ENCODE measurements around the gene POLE.

DNA sequence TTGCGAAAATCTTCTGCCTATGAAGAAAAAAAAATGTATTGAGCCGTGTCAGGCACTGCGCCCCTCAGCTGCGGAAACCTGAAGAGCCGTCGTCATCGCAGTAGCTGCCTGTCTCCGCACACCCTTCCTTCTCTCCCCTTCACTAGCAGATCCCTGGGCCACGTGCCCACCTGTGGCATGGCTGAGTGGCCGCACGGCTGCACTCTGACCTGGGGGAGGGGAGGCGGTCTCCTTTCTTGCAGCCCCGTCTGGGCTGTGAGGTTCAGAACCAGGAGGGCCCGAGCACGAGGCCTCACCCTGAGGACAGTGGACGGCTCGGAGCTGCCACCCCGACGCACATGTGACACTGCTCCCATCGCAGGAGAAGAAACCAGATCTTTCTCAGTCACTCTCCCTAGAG, 48.4 kb upstream of the POLE start:
- TF ChIP-seq, protein P1, sequence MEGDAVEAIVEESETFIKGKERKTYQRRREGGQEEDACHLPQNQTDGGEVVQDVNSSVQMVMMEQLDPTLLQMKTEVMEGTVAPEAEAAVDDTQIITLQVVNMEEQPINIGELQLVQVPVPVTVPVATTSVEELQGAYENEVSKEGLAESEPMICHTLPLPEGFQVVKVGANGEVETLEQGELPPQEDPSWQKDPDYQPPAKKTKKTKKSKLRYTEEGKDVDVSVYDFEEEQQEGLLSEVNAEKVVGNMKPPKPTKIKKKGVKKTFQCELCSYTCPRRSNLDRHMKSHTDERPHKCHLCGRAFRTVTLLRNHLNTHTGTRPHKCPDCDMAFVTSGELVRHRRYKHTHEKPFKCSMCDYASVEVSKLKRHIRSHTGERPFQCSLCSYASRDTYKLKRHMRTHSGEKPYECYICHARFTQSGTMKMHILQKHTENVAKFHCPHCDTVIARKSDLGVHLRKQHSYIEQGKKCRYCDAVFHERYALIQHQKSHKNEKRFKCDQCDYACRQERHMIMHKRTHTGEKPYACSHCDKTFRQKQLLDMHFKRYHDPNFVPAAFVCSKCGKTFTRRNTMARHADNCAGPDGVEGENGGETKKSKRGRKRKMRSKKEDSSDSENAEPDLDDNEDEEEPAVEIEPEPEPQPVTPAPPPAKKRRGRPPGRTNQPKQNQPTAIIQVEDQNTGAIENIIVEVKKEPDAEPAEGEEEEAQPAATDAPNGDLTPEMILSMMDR (conservative IDR thresholded peaks at IDR 0.05; ENCODE audit: low read length), result no peak
- TF ChIP-seq EZH2phosphoT487 (IDR thresholded peaks at IDR 0.05; ENCODE audit: borderline replicate concordance, low read depth, low read length), result no peak
